ENCODE data around the gene ATP10A. TPM values are rescaled to one million over a fixed set of nuclear protein-coding genes. Genes with fewer than 3 reads are reported as not detected.

Gene ATP10A
- total RNA-seq, 1 experiment from 2014 or later = not detected

DNA sequence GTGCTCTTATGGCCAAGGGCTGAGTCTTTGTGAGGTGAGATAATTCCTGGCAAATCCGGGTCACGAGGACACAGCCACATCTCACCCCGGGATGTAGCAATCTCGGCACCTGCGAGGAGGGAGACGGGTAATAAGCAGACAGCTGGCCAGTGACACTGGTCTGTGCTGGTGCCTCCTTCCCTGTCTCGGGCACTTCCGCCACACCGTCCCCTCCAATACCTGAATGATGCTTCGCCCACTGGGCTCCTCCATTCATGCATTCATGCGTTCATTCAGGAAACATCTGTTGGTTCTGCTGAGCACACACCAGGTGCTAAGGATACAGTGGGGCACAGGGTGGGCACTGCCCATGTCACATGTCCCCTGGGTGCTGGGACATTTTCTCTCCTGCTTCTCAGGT is 60.1 kb downstream of the ATP10A start:
- no peak for DNase-seq
- intact Hi-C loops (cut with micrococcal nuclease; ENCODE audit: unreplicated experiment) = no loop called here
- no peaks in the 10 kb centered on the region for H3K4me1 Mint-ChIP-seq (ENCODE audit: low read depth, unreplicated experiment)
- no peaks in the 10 kb centered on the region for H3K36me3 ChIP-seq (ENCODE audit: control insufficient read depth, insufficient read depth, low read length)
- H3K4me3 ChIP-seq (ENCODE audit: low read depth, low read length) = no peak overlapping the region
- TF ChIP-seq, protein P1, sequence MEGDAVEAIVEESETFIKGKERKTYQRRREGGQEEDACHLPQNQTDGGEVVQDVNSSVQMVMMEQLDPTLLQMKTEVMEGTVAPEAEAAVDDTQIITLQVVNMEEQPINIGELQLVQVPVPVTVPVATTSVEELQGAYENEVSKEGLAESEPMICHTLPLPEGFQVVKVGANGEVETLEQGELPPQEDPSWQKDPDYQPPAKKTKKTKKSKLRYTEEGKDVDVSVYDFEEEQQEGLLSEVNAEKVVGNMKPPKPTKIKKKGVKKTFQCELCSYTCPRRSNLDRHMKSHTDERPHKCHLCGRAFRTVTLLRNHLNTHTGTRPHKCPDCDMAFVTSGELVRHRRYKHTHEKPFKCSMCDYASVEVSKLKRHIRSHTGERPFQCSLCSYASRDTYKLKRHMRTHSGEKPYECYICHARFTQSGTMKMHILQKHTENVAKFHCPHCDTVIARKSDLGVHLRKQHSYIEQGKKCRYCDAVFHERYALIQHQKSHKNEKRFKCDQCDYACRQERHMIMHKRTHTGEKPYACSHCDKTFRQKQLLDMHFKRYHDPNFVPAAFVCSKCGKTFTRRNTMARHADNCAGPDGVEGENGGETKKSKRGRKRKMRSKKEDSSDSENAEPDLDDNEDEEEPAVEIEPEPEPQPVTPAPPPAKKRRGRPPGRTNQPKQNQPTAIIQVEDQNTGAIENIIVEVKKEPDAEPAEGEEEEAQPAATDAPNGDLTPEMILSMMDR (IDR thresholded peaks at IDR 0.05; ENCODE audit: insufficient read depth in 1 of 2, low read depth in 1 of 2, low read length in 1 of 2, severe bottlenecking in 1 of 2, unreplicated experiment in 1 of 2) = no peak
- H3K27ac Mint-ChIP-seq (ENCODE audit: unreplicated experiment) = no peak overlapping the region
- POLR2A ChIA-PET = no interaction called here
- no peaks in the 10 kb centered on the region for H3K27me3 ChIP-seq (replicated peaks; ENCODE audit: control insufficient read depth, insufficient read depth, low read length)
- no peak overlapping the region for H3K4me3 Mint-ChIP-seq (ENCODE audit: unreplicated experiment)
- no peaks in the 10 kb centered on the region for H3K9me3 Mint-ChIP-seq (ENCODE audit: unreplicated experiment)
- H3K4me1 ChIP-seq = no peaks in the 10 kb centered on the region
- no peaks in the 10 kb centered on the region for H3K9me3 ChIP-seq
- H3K27me3 Mint-ChIP-seq (ENCODE audit: insufficient read depth, unreplicated experiment) = no peaks in the 10 kb centered on the region
- H3K36me3 Mint-ChIP-seq (ENCODE audit: insufficient read depth, unreplicated experiment) = no peaks in the 10 kb centered on the region
- CTCF ChIA-PET = no interaction called here
- no TSS peak for BruUV-seq (replicated peaks)

DNA sequence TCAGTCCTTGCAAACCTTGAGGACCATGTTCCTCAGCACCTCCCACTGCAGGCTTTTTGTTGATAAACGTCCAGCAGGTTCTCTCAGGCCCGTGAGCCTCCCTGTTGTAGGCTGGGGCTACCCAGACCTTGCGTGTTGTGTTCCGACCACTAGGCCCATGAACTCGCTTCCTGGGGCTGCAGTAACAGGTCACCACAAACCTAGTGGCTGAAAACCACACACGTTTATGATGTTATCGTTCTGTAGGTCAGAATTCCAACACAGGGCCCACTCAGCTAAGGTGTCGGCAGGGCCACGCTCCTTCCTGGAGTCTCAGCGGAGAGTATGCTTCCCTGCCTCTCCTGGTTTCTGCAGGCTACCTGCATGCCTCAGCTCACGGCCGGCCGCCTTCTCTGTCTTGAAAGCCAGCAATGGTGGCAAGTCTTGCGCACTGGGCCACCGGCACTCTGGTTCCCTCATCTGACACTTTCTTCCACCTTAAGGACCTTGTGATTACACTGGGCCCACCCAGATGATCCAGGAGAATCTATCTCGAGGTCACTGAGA is 60.8 kb downstream of the ATP10A start:
- Histone ChIP-seq H3K36me3 (ENCODE audit: control insufficient read depth, insufficient read depth, low read length) (no peaks in the 10 kb centered on the region), H3K4me1 (no peaks in the 10 kb centered on the region), H3K9me3 (no peaks in the 10 kb centered on the region), H3K27me3 (replicated peaks; ENCODE audit: control insufficient read depth, insufficient read depth, low read length) (no peaks in the 10 kb centered on the region), H3K4me3 (ENCODE audit: low read depth, low read length) (no peak overlapping the region)
- CTCF ChIA-PET = no interaction called here
- no TSS peak for BruUV-seq (replicated peaks)
- Mint-ChIP-seq H3K9me3 (ENCODE audit: unreplicated experiment) (no peaks in the 10 kb centered on the region), H3K4me3 (ENCODE audit: unreplicated experiment) (no peak overlapping the region), H3K27ac (ENCODE audit: unreplicated experiment) (no peak overlapping the region), H3K4me1 (ENCODE audit: low read depth, unreplicated experiment) (no peaks in the 10 kb centered on the region), H3K36me3 (ENCODE audit: insufficient read depth, unreplicated experiment) (no peaks in the 10 kb centered on the region), H3K27me3 (ENCODE audit: insufficient read depth, unreplicated experiment) (no peaks in the 10 kb centered on the region)
- intact Hi-C loops (cut with micrococcal nuclease; ENCODE audit: unreplicated experiment) = no loop called here
- no peak for DNase-seq
- POLR2A ChIA-PET = no interaction called here
- TF ChIP-seq, protein P1 (IDR thresholded peaks at IDR 0.05; ENCODE audit: insufficient read depth in 1 of 2, low read depth in 1 of 2, low read length in 1 of 2, severe bottlenecking in 1 of 2, unreplicated experiment in 1 of 2) = no peak

DNA sequence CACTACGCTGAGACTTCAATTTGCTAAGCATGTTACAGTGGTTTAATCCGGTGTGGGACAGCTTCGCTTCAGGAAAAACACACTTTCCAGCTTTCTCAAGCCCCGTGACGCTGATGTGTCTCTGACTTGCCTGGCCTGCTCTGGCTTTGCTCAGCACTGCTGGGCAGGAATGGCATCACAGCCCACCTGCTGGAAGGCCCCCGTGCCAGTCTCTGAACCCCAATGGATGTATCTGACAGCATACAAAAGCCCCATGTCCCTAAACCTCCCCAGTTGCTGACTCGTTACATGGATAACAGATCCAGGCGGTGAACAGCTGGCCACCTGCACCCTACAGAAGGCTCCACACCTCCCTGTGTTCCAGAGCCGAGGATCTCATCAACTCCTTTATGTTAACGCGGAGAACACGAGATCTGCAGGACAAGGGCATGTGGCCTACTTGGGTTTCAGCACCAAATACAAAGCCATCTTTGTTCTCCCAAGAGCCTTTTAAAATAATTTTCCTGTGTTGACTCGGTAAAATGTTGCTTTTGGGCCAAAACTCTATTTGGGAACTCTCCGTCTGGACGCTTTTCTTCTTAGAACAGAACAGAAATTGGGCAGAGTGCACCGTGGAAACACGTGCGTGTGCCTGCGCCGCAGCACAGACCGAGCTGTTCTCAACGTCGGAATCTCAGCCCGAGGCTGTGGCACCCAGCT is 61.4 kb downstream of the ATP10A start:
- TF ChIP-seq, protein P1 (IDR thresholded peaks at IDR 0.05; ENCODE audit: insufficient read depth in 1 of 2, low read depth in 1 of 2, low read length in 1 of 2, severe bottlenecking in 1 of 2, unreplicated experiment in 1 of 2) = no peak
- no peak overlapping the region for H3K27ac Mint-ChIP-seq (ENCODE audit: unreplicated experiment)
- H3K4me3 ChIP-seq (ENCODE audit: low read depth, low read length) = no peak overlapping the region
- no peaks in the 10 kb centered on the region for H3K36me3 ChIP-seq (ENCODE audit: control insufficient read depth, insufficient read depth, low read length)
- no peaks in the 10 kb centered on the region for H3K27me3 Mint-ChIP-seq (ENCODE audit: insufficient read depth, unreplicated experiment)
- no peaks in the 10 kb centered on the region for H3K9me3 ChIP-seq
- no peak overlapping the region for H3K4me3 Mint-ChIP-seq (ENCODE audit: unreplicated experiment)
- H3K27me3 ChIP-seq (replicated peaks; ENCODE audit: control insufficient read depth, insufficient read depth, low read length) = no peaks in the 10 kb centered on the region
- no peaks in the 10 kb centered on the region for H3K4me1 ChIP-seq
- no TSS peak for BruUV-seq (replicated peaks)
- no peaks in the 10 kb centered on the region for H3K9me3 Mint-ChIP-seq (ENCODE audit: unreplicated experiment)
- intact Hi-C loops (cut with micrococcal nuclease; ENCODE audit: unreplicated experiment) = no loop called here
- DNase-seq = no peak
- no peaks in the 10 kb centered on the region for H3K4me1 Mint-ChIP-seq (ENCODE audit: low read depth, unreplicated experiment)
- no peaks in the 10 kb centered on the region for H3K36me3 Mint-ChIP-seq (ENCODE audit: insufficient read depth, unreplicated experiment)
- ChIA-PET POLR2A (no interaction called here), CTCF (no interaction called here)

Data from Caco-2 (cell line).